NB4 (cell line): ENCODE results near the gene XYLT1.

Experiments
- DNase-seq: peaks from one replicate; pipeline ENCODE4 v3.0.0; 2010; ENCODE audit warnings: low read depth
- H3K4me3 ChIP-seq: one replicate; pipeline ENCODE4 v1.5.1; 2011; ENCODE audit warnings: mild to moderate bottlenecking, low read depth, low read length, moderate library complexity
- CTCF ChIP-seq: IDR thresholded peaks from one replicate; pipeline ENCODE4 v1.5.1; 2012; ENCODE audit warnings: low read depth, low read length
- MAX ChIP-seq: IDR thresholded peaks from 2 replicates; pipeline ENCODE4 v1.6.1; 2011; ENCODE audit warnings: low read depth, low read length
- MYC ChIP-seq: IDR thresholded peaks from 2 replicates; pipeline ENCODE4 v1.6.1; 2011; ENCODE audit warnings: low read depth, low read length
- POLR2A ChIP-seq: IDR thresholded peaks from 2 replicates; pipeline ENCODE4 v1.6.1; 2011; ENCODE audit warnings: mild to moderate bottlenecking; ENCODE audit not compliant: insufficient read length; ENCODE audit errors: extremely low read depth

XYLT1 gene

GRCh38 chr16:17219991-17220390 is 250.8 kb downstream of the XYLT1 start:
- no peak for TF ChIP-seq CTCF
- TF ChIP-seq MAX: no peak
- TF ChIP-seq MYC: no peak
- no peak for TF ChIP-seq POLR2A
- no peak for DNase-seq
- H3K4me3 ChIP-seq: no peak overlapping the region

GRCh38 chr16:17215936-17216335 is 254.8 kb downstream of the XYLT1 start:
- no peak for DNase-seq
- TF ChIP-seq CTCF (no peak), MYC (no peak), POLR2A (no peak), MAX (no peak)
- no peak overlapping the region for H3K4me3 ChIP-seq

- TF ChIP-seq CTCF (no peak), MAX (no peak)
- no peak for DNase-seq
- no peak overlapping the region for H3K4me3 ChIP-seq
Observed at GRCh38 chr16:17215306-17215705, 255.5 kb downstream of the XYLT1 start.

- DNase-seq: no peak
- no peak overlapping the region for H3K4me3 ChIP-seq
- TF ChIP-seq MYC: no peak
- no peak for TF ChIP-seq POLR2A
- TF ChIP-seq CTCF: no peak
- TF ChIP-seq MAX: no peak
Observed at GRCh38 chr16:17213974-17214373, 256.8 kb downstream of the XYLT1 start.

- no peak overlapping the region for H3K4me3 ChIP-seq
- DNase-seq: no peak
- TF ChIP-seq CTCF (no peak), MYC (no peak), POLR2A (no peak), MAX (no peak)
Observed at GRCh38 chr16:17213025-17213424, 257.7 kb downstream of the XYLT1 start.

GRCh38 chr16:17212606-17213005 is 258.2 kb downstream of the XYLT1 start:
- DNase-seq: no peak
- TF ChIP-seq MYC (no peak), CTCF (no peak), POLR2A (no peak), MAX (no peak)
- H3K4me3 ChIP-seq: no peak overlapping the region
